CD8-positive, alpha-beta memory T cell (primary cell): ENCODE measurements around the gene NRIP1. TPM values are rescaled to one million over a fixed set of nuclear protein-coding genes. Genes with fewer than 3 reads are reported as not detected.

Experiments used
- CTCF ChIA-PET: fragments of 350-600 bp; sonication (Branson Sonifier 250); formaldehyde crosslinking; loops from one replicate; lab custom pipeline; 2021; ENCODE audit warnings: antibody characterized with exemption; lab: Charles Lee
- POLR2A ChIA-PET: fragments of 350-600 bp; sonication (Branson Sonifier 250); formaldehyde crosslinking; loops from one replicate; lab custom pipeline; 2021; ENCODE audit warnings: antibody characterized with exemption; lab: Charles Lee
- DNase-seq, 5 donors: peaks; one replicate each; pipeline versions ENCODE4 v3.0.0 to v3.0.0-alpha.2; 2020 to 2022; ENCODE audit warnings: mixed read lengths in 1 of 5
- H3K27ac ChIP-seq: one replicate; pipeline ENCODE4 v1.7.0; 2013; ENCODE audit warnings: low read depth, mild to moderate bottlenecking, low read length, moderate library complexity
- H3K27me3 ChIP-seq: 2 replicates; pipeline ENCODE4 v1.7.0; 2013; ENCODE audit warnings: low read length, mild to moderate bottlenecking; ENCODE audit not compliant: insufficient read depth, poor library complexity, severe bottlenecking
- H3K36me3 ChIP-seq: 2 replicates; pipeline ENCODE4 v1.7.0; 2013; ENCODE audit warnings: mild to moderate bottlenecking, low read length, moderate library complexity; ENCODE audit not compliant: insufficient read depth
- H3K4me1 ChIP-seq: 2 replicates; pipeline ENCODE4 v1.7.0; 2013; ENCODE audit warnings: mild to moderate bottlenecking, low read length, moderate library complexity; ENCODE audit not compliant: insufficient read depth
- H3K4me3 ChIP-seq: 2 replicates; pipeline ENCODE4 v1.7.0; 2013; ENCODE audit warnings: mild to moderate bottlenecking, low read length
- H3K9me3 ChIP-seq: 2 replicates; pipeline ENCODE4 v1.7.0; 2013; ENCODE audit warnings: mild to moderate bottlenecking, low read length
- H3K27ac Mint-ChIP-seq, 8 donors: one replicate each; pipeline ENCODE4 v1.8.0; 2020 to 2021; ENCODE audit warnings: mixed read lengths in 8 of 8, mild to moderate bottlenecking in 6 of 8, inconsistent platforms in 3 of 8, moderate library complexity in 3 of 8
- H3K27me3 Mint-ChIP-seq, 2 donors: one replicate each; pipeline ENCODE4 v1.8.0; 2020 to 2021; ENCODE audit warnings: mixed read lengths in 2 of 2, mild to moderate bottlenecking in 1 of 2, moderate library complexity in 1 of 2
- H3K36me3 Mint-ChIP-seq, 3 donors: one replicate each; pipeline ENCODE4 v1.8.0; 2020 to 2021; ENCODE audit warnings: mixed read lengths in 3 of 3, inconsistent platforms in 1 of 3, mild to moderate bottlenecking in 1 of 3
- H3K4me1 Mint-ChIP-seq, 3 donors: one replicate each; pipeline ENCODE4 v1.8.0; 2020 to 2021; ENCODE audit warnings: mixed read lengths in 3 of 3, inconsistent platforms in 1 of 3, mild to moderate bottlenecking in 1 of 3
- H3K4me3 Mint-ChIP-seq, 7 donors: one replicate each; pipeline ENCODE4 v1.8.0; 2020 to 2021; ENCODE audit warnings: mixed read lengths in 7 of 7, mild to moderate bottlenecking in 6 of 7, moderate library complexity in 4 of 7, inconsistent platforms in 2 of 7
- H3K9me3 Mint-ChIP-seq, 5 donors: one replicate each; pipeline ENCODE4 v1.8.0; 2020 to 2022; ENCODE audit warnings: mixed read lengths in 5 of 5, mild to moderate bottlenecking in 3 of 5, moderate library complexity in 2 of 5, inconsistent platforms in 1 of 5
- polyA plus RNA-seq: library from polyadenylated mRNA; unstranded; fragments of 300-500 nt; fragmentation: Illumina TruSeq; gene quantifications from one replicate; pipeline ENCODE4 v1.2.3, GENCODE V29; 2021
- total RNA-seq, 2 experiments: library from RNA; stranded (reverse); gene quantifications; one replicate each; pipeline ENCODE4 v1.2.3, GENCODE V29; 2021

NRIP1 gene
- total and polyA plus RNA-seq, 3 experiments from 2014 or later = 14.6 to 37.6 (median 15.7) TPM

DNA sequence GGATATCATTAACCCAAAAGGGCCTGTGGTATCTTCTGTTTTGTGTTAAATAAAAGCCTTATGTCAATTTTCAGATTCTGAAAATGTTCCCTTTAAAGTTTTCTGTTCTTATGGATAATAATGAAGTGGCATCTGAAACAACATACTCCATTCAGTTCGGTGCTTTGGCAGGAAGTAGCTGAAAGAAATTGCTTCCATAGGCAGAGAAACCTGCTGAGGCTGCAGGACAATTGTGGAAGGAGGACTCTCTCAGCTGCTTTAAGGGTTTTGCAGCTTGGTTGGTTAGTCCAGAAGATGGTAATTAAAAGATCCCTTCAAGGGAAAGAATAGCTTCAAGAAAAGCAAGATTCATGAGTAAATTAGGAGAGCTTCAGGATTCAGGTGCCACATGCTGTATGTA, 30.5 kb upstream of the NRIP1 start:
- no peak overlapping the region for H3K4me3 ChIP-seq
- H3K4me1 ChIP-seq = no peaks in the 10 kb centered on the region
- H3K27me3 ChIP-seq = no peaks in the 10 kb centered on the region
- H3K27ac Mint-ChIP-seq = peak overlapping the region in 1 of 8 donors; percentile 3
- no peaks in the 10 kb centered on the region for H3K36me3 Mint-ChIP-seq
- no peaks in the 10 kb centered on the region for H3K9me3 Mint-ChIP-seq
- no peaks in the 10 kb centered on the region for H3K9me3 ChIP-seq
- H3K4me3 Mint-ChIP-seq = no peak overlapping the region
- H3K27ac ChIP-seq = no peak overlapping the region
- H3K36me3 ChIP-seq = no peaks in the 10 kb centered on the region
- no peak for DNase-seq
- ChIA-PET CTCF (no interaction called here), POLR2A (no interaction called here)
- peaks cover 0 to 1% of the 10 kb centered on the region in 2 donors for H3K27me3 Mint-ChIP-seq
- H3K4me1 Mint-ChIP-seq = no peaks in the 10 kb centered on the region

DNA sequence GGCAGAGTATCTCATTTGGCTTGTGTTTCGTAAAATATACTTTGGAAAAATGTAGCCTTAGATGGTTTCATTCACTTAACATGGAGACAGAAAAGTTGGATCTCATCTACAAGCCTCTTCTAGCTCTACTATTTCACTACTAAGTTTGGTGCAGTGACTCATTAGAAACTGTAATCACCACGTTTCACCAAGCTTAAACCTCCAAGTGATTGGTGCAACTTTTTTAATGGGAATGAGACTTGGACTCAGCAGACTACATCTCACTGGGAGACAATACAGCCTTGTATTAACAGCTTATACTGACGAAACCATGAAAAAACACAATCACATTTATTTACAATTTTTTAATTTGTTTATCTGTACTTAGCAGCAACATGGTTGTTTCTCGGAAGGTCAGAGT, 29.9 kb upstream of the NRIP1 start:
- H3K4me3 ChIP-seq = no peak overlapping the region
- Mint-ChIP-seq H3K27me3 (peaks cover 0 to 1% of the 10 kb centered on the region in 2 donors), H3K4me3 (no peak overlapping the region), H3K9me3 (no peaks in the 10 kb centered on the region), H3K4me1 (no peaks in the 10 kb centered on the region), H3K36me3 (no peaks in the 10 kb centered on the region), H3K27ac (no peak overlapping the region)
- H3K36me3 ChIP-seq = no peaks in the 10 kb centered on the region
- DNase-seq = no peak
- H3K4me1 ChIP-seq = no peaks in the 10 kb centered on the region
- H3K9me3 ChIP-seq = no peaks in the 10 kb centered on the region
- CTCF ChIA-PET = interaction anchor here (1.6 kb wide), 1 partner anchor 14 kb away, joined by 7 read pairs; no protein-coding TSS in a partner anchor
- no peaks in the 10 kb centered on the region for H3K27me3 ChIP-seq
- H3K27ac ChIP-seq = no peak overlapping the region
- POLR2A ChIA-PET = no interaction called here

DNA sequence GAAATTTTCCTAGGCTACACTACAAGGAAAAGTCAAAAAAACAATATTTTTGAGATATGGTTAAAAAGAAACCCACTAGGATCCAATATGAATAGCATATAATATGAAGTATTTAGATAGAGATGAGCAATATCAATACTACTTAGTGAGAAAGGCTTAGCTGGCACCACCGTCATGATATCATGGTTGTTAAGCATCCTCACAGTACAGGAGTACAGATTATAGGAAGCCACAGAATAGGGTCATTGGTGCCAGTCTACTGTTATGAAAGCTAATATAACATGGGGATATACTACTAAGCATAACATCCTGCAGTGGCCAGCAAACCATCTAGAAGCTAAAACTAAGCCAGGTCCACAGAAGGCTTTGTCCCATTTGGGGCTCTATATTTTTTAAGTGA, 28.4 kb upstream of the NRIP1 start:
- DNase-seq = no peak
- H3K4me3 Mint-ChIP-seq = no peak overlapping the region
- no peaks in the 10 kb centered on the region for H3K9me3 ChIP-seq
- H3K27ac Mint-ChIP-seq = no peak overlapping the region
- peaks cover 1 to 3% of the 10 kb centered on the region in 2 donors for H3K27me3 Mint-ChIP-seq
- no peak overlapping the region for H3K27ac ChIP-seq
- no peaks in the 10 kb centered on the region for H3K4me1 Mint-ChIP-seq
- no peak overlapping the region for H3K4me3 ChIP-seq
- H3K36me3 Mint-ChIP-seq = no peaks in the 10 kb centered on the region
- H3K36me3 ChIP-seq = no peaks in the 10 kb centered on the region
- no peaks in the 10 kb centered on the region for H3K27me3 ChIP-seq
- ChIA-PET CTCF (interaction anchor here (1.6 kb wide), 1 partner anchor 12 kb away, joined by 7 read pairs; no protein-coding TSS in a partner anchor), POLR2A (no interaction called here)
- H3K9me3 Mint-ChIP-seq = no peaks in the 10 kb centered on the region
- H3K4me1 ChIP-seq = no peaks in the 10 kb centered on the region

DNA sequence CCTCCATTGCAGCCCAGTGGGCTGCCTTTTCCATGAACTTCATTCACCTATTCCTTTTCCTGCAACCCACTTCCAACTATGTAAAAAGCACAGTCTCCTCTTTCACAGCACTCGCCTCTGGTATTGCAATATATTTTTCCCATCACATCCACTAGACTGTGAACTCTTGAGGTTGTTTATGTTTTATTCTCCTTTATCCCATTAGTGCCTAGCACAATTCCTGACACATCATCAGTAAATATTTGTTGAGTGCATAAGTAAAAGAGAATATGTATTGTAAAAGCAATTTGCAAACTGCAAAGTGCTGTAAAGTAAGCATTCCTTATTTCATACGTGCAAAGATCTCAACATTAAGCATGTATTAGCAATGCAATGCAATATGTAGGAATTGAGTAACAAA, 27.9 kb upstream of the NRIP1 start:
- CTCF ChIA-PET = no interaction called here
- Histone ChIP-seq H3K36me3 (no peaks in the 10 kb centered on the region), H3K9me3 (no peaks in the 10 kb centered on the region), H3K4me1 (no peaks in the 10 kb centered on the region), H3K27ac (no peak overlapping the region), H3K27me3 (no peaks in the 10 kb centered on the region), H3K4me3 (no peak overlapping the region)
- Mint-ChIP-seq H3K4me3 (no peak overlapping the region), H3K27me3 (peaks cover 1 to 3% of the 10 kb centered on the region in 2 donors), H3K4me1 (no peaks in the 10 kb centered on the region), H3K9me3 (no peaks in the 10 kb centered on the region), H3K36me3 (no peaks in the 10 kb centered on the region), H3K27ac (no peak overlapping the region)
- POLR2A ChIA-PET = no interaction called here
- DNase-seq = no peak

DNA sequence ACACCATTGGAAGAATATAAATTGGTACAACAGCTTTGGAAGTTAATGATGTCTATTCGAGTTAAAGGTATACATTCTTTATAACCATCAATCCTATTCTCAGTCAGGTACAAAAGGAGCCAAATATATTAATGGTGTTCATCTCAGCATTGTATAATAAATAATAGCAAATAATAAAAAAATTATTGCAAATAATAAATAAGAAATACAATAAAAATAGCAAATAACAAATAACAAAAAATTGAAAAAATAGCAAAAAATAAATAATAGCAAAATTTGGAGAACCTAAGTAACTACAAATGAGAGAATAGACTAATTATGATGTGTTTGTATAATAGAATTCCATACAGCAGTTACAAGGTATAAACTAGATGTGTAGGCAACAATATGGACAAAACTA, 25.6 kb upstream of the NRIP1 start:
- POLR2A ChIA-PET = interaction anchor here (0.6 kb wide), 1 partner anchor 97 kb away, joined by 4 read pairs; no protein-coding TSS in a partner anchor
- H3K27me3 Mint-ChIP-seq = peaks cover 1 to 7% of the 10 kb centered on the region in 2 donors
- H3K4me3 Mint-ChIP-seq = no peak overlapping the region

DNA sequence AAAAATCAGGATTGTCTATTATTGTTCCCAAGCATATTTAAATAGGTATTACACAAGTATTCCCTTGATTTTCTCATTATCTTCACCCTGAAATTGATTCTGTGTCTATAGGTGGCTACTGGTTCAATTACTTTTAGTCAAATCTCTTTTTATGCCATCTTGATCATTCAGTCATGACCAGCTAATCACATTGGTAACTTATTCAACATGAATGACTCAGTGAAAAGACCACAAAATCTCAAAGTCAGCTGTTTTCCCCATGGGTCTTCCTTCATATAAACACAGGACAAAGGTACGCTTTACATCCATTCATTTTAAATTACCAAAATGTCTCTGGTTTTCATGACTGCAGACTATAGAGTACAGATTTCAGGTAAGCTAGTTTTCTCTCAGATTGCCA, 23.7 kb upstream of the NRIP1 start:
- no peaks in the 10 kb centered on the region for H3K9me3 ChIP-seq
- H3K36me3 Mint-ChIP-seq = peaks cover 0 to 7% (median 0%) of the 10 kb centered on the region in 3 donors
- POLR2A ChIA-PET = no interaction called here
- no peak overlapping the region for H3K4me3 ChIP-seq
- no peak overlapping the region for H3K4me3 Mint-ChIP-seq
- no peak for DNase-seq
- no peaks in the 10 kb centered on the region for H3K27me3 ChIP-seq
- H3K36me3 ChIP-seq = no peaks in the 10 kb centered on the region
- H3K27ac Mint-ChIP-seq = no peak overlapping the region
- CTCF ChIA-PET = no interaction called here
- H3K4me1 ChIP-seq = no peaks in the 10 kb centered on the region
- no peak overlapping the region for H3K27ac ChIP-seq
- peaks cover 5 to 11% of the 10 kb centered on the region in 2 donors for H3K27me3 Mint-ChIP-seq
- no peaks in the 10 kb centered on the region for H3K9me3 Mint-ChIP-seq
- H3K4me1 Mint-ChIP-seq = no peaks in the 10 kb centered on the region

More for the DNA sequence above, 25.6 kb upstream of the NRIP1 start:
- Histone ChIP-seq H3K27me3 (no peaks in the 10 kb centered on the region), H3K27ac (no peak overlapping the region), H3K36me3 (no peaks in the 10 kb centered on the region), H3K9me3 (no peaks in the 10 kb centered on the region), H3K4me1 (no peaks in the 10 kb centered on the region), H3K4me3 (no peak overlapping the region)
- H3K27ac Mint-ChIP-seq = no peak overlapping the region
- DNase-seq = no peak
- peaks cover 0 to 7% (median 0%) of the 10 kb centered on the region in 3 donors for H3K36me3 Mint-ChIP-seq
- CTCF ChIA-PET = no interaction called here
- no peaks in the 10 kb centered on the region for H3K9me3 Mint-ChIP-seq
- no peaks in the 10 kb centered on the region for H3K4me1 Mint-ChIP-seq

DNA sequence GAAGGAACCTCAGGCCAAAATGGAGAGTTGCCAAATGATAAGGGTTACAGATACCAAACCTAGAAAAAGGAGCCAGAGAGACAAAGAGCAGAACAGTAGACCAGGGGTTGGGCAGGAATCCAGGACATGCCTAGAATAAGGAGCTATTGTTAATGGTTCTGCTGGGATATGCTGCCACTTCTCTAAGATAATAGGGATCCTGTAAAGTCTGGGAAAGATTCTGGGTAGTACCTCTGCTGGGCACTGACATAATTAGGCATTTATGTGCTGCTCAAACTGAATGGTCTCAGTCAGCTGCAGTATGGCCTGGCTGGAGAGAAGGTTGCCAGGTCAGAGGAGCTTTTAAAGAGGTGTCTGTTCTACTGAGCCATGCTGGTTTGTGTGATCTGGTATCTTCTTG, 19.9 kb upstream of the NRIP1 start:
- Histone ChIP-seq H3K9me3 (no peaks in the 10 kb centered on the region), H3K4me3 (no peak overlapping the region), H3K27me3 (no peaks in the 10 kb centered on the region), H3K36me3 (no peaks in the 10 kb centered on the region), H3K4me1 (no peaks in the 10 kb centered on the region), H3K27ac (no peak overlapping the region)
- CTCF ChIA-PET = no interaction called here
- H3K27ac Mint-ChIP-seq = no peak overlapping the region
- H3K36me3 Mint-ChIP-seq = peaks cover 0 to 7% (median 0%) of the 10 kb centered on the region in 3 donors
- no peak overlapping the region for H3K4me3 Mint-ChIP-seq
- no peaks in the 10 kb centered on the region for H3K9me3 Mint-ChIP-seq
- peaks cover 5 to 16% of the 10 kb centered on the region in 2 donors for H3K27me3 Mint-ChIP-seq
- H3K4me1 Mint-ChIP-seq = no peaks in the 10 kb centered on the region
- POLR2A ChIA-PET = no interaction called here
- DNase-seq = no peak

DNA sequence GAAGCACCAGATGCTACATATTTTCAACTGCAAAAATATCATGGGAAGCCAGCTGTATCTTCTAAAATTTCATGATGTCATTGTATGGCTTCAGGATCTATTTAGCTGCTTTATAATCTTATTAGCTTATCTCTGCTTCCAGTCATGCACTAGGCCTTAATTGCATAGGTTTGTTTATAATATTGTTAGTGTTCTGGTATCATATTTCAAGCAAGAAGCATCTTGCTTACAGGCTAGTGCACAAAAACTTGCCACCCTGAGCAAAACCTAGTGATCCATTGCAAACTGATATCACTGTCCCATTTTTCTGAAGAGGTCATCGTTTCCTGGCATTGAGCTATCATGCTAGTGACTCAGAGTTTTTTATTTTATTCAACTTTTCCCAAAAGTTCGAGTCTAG, 15.7 kb upstream of the NRIP1 start:
- no peaks in the 10 kb centered on the region for H3K36me3 Mint-ChIP-seq
- H3K4me3 Mint-ChIP-seq = no peak overlapping the region
- ChIA-PET POLR2A (no interaction called here), CTCF (interaction anchor here (1.0 to 1.7 kb wide), 2 partner anchors 14 to 15 kb away, joined by 3 to 7 read pairs; no protein-coding TSS in a partner anchor)
- no peaks in the 10 kb centered on the region for H3K36me3 ChIP-seq
- H3K4me3 ChIP-seq = no peak overlapping the region
- no peak for DNase-seq
- peaks cover 5 to 29% of the 10 kb centered on the region in 2 donors for H3K27me3 Mint-ChIP-seq
- H3K27ac ChIP-seq = no peak overlapping the region
- no peak overlapping the region for H3K27ac Mint-ChIP-seq
- no peaks in the 10 kb centered on the region for H3K9me3 Mint-ChIP-seq
- H3K4me1 ChIP-seq = no peaks in the 10 kb centered on the region
- no peaks in the 10 kb centered on the region for H3K9me3 ChIP-seq
- no peaks in the 10 kb centered on the region for H3K27me3 ChIP-seq
- H3K4me1 Mint-ChIP-seq = no peaks in the 10 kb centered on the region
